HEK293 (cell line): ENCODE results near the gene AQP6.

Experiments used
- INSM2 ChIP-seq: fragments of 450-650 bp; formaldehyde crosslinking; IDR thresholded peaks from 2 replicates; pipeline ENCODE4 v1.5.1; 2016; ENCODE audit warnings: missing biosample characterization, missing genetic modification characterization
- KLF7 ChIP-seq: fragments of 450-650 bp; formaldehyde crosslinking; IDR thresholded peaks from 2 replicates; pipeline ENCODE4 v1.5.1; 2016; ENCODE audit warnings: missing biosample characterization, missing genetic modification characterization, borderline replicate concordance
- KLF8 ChIP-seq: fragments of 450-650 bp; formaldehyde crosslinking; IDR thresholded peaks from 2 replicates; pipeline ENCODE4 v1.5.1; 2016; ENCODE audit warnings: missing biosample characterization, missing genetic modification characterization
- SP3 ChIP-seq: fragments of 450-650 bp; formaldehyde crosslinking; IDR thresholded peaks from 2 replicates; pipeline ENCODE4 v1.5.1; 2016; ENCODE audit warnings: missing biosample characterization, missing genetic modification characterization
- YY1 ChIP-seq: fragments of 450-650 bp; formaldehyde crosslinking; IDR thresholded peaks from 2 replicates; pipeline ENCODE4 v1.5.1; 2018; ENCODE audit warnings: missing biosample characterization, missing genetic modification characterization
- ZFP3 ChIP-seq: fragments of 450-650 bp; formaldehyde crosslinking; IDR thresholded peaks from 2 replicates; pipeline ENCODE4 v1.5.1; 2016; ENCODE audit warnings: low read depth, missing biosample characterization, missing genetic modification characterization
- ZNF121 ChIP-seq: fragments of 450-650 bp; formaldehyde crosslinking; IDR thresholded peaks from 2 replicates; pipeline ENCODE4 v1.5.1; 2016; ENCODE audit warnings: missing biosample characterization, missing genetic modification characterization
- ZNF16 ChIP-seq: fragments of 450-650 bp; formaldehyde crosslinking; IDR thresholded peaks from 2 replicates; pipeline ENCODE4 v1.5.1; 2016; ENCODE audit warnings: low read depth, missing biosample characterization, missing genetic modification characterization
- ZNF2 ChIP-seq: fragments of 450-650 bp; formaldehyde crosslinking; IDR thresholded peaks from 2 replicates; pipeline ENCODE4 v1.5.1; 2016; ENCODE audit warnings: missing biosample characterization, missing genetic modification characterization
- ZNF223 ChIP-seq: fragments of 450-650 bp; formaldehyde crosslinking; IDR thresholded peaks from 2 replicates; pipeline ENCODE4 v1.5.1; 2016; ENCODE audit warnings: missing biosample characterization, missing genetic modification characterization
- ZNF239 ChIP-seq: fragments of 450-650 bp; formaldehyde crosslinking; IDR thresholded peaks from 2 replicates; pipeline ENCODE4 v1.5.1; 2016; ENCODE audit warnings: missing biosample characterization, missing genetic modification characterization
- ZNF280C ChIP-seq: fragments of 450-650 bp; formaldehyde crosslinking; IDR thresholded peaks from 2 replicates; pipeline ENCODE4 v1.5.1; 2016; ENCODE audit warnings: missing biosample characterization, missing genetic modification characterization
- ZNF335 ChIP-seq: fragments of 450-650 bp; formaldehyde crosslinking; conservative IDR thresholded peaks from 2 replicates; pipeline ENCODE4 v1.5.1; 2016; ENCODE audit warnings: missing biosample characterization, missing genetic modification characterization
- ZNF354C ChIP-seq: fragments of 450-650 bp; formaldehyde crosslinking; IDR thresholded peaks from 2 replicates; pipeline ENCODE4 v1.5.1; 2016; ENCODE audit warnings: missing biosample characterization, missing genetic modification characterization, low read depth, borderline replicate concordance
- ZNF366 ChIP-seq: fragments of 450-650 bp; formaldehyde crosslinking; conservative IDR thresholded peaks from 2 replicates; pipeline ENCODE4 v1.5.1; 2016; ENCODE audit warnings: missing biosample characterization, missing genetic modification characterization
- ZNF391 ChIP-seq: fragments of 450-650 bp; formaldehyde crosslinking; IDR thresholded peaks from 2 replicates; pipeline ENCODE4 v1.5.1; 2016; ENCODE audit warnings: low read depth, missing biosample characterization, missing genetic modification characterization, borderline replicate concordance
- ZNF426 ChIP-seq: fragments of 450-650 bp; formaldehyde crosslinking; IDR thresholded peaks from 2 replicates; pipeline ENCODE4 v1.5.1; 2017; ENCODE audit warnings: missing biosample characterization, missing genetic modification characterization, mild to moderate bottlenecking, inconsistent platforms, moderate library complexity
- ZNF521 ChIP-seq: fragments of 450-650 bp; formaldehyde crosslinking; IDR thresholded peaks from 2 replicates; pipeline ENCODE4 v1.5.1; 2017; ENCODE audit warnings: missing biosample characterization, mild to moderate bottlenecking, missing genetic modification characterization
- ZNF529 ChIP-seq: fragments of 450-650 bp; formaldehyde crosslinking; IDR thresholded peaks from 2 replicates; pipeline ENCODE4 v1.5.1; 2017; ENCODE audit warnings: missing genetic modification characterization, missing biosample characterization; ENCODE audit not compliant: insufficient replicate concordance
- ZNF660 ChIP-seq: fragments of 450-650 bp; IDR thresholded peaks from 2 replicates; pipeline ENCODE4 v1.5.1; 2018; ENCODE audit warnings: missing biosample characterization, mild to moderate bottlenecking, missing genetic modification characterization
- ZNF701 ChIP-seq: fragments of 450-650 bp; formaldehyde crosslinking; IDR thresholded peaks from 2 replicates; pipeline ENCODE4 v1.5.1; 2016; ENCODE audit warnings: missing biosample characterization, missing genetic modification characterization
- ZSCAN18 ChIP-seq: fragments of 450-650 bp; formaldehyde crosslinking; IDR thresholded peaks from 2 replicates; pipeline ENCODE4 v1.5.1; 2016; ENCODE audit warnings: missing biosample characterization, missing genetic modification characterization
- ZXDB ChIP-seq: fragments of 450-650 bp; formaldehyde crosslinking; IDR thresholded peaks from 2 replicates; pipeline ENCODE4 v1.5.1; 2016; ENCODE audit warnings: missing biosample characterization, missing genetic modification characterization
- TF ChIP-seq, protein P1 (sequence below): fragments of 450-650 bp; formaldehyde crosslinking; conservative IDR thresholded peaks from 2 replicates; pipeline ENCODE4 v1.5.1; 2016; ENCODE audit warnings: low read depth, missing biosample characterization, missing genetic modification characterization
- TF ChIP-seq, protein P2 (sequence below): fragments of 450-650 bp; formaldehyde crosslinking; IDR thresholded peaks from 2 replicates; pipeline ENCODE4 v1.5.1; 2016; ENCODE audit warnings: missing biosample characterization, missing genetic modification characterization

Gene AQP6

GRCh38 chr12:50025187-50026059 lies 52.7 kb downstream of the AQP6 start, which contains the start of gene RACGAP1 (continued):
- TF ChIP-seq ZNF121 (tag by site-specific recombination) = no peak
- no peak for TF ChIP-seq ZNF529 (tag by site-specific recombination)
- TF ChIP-seq, protein P1, sequence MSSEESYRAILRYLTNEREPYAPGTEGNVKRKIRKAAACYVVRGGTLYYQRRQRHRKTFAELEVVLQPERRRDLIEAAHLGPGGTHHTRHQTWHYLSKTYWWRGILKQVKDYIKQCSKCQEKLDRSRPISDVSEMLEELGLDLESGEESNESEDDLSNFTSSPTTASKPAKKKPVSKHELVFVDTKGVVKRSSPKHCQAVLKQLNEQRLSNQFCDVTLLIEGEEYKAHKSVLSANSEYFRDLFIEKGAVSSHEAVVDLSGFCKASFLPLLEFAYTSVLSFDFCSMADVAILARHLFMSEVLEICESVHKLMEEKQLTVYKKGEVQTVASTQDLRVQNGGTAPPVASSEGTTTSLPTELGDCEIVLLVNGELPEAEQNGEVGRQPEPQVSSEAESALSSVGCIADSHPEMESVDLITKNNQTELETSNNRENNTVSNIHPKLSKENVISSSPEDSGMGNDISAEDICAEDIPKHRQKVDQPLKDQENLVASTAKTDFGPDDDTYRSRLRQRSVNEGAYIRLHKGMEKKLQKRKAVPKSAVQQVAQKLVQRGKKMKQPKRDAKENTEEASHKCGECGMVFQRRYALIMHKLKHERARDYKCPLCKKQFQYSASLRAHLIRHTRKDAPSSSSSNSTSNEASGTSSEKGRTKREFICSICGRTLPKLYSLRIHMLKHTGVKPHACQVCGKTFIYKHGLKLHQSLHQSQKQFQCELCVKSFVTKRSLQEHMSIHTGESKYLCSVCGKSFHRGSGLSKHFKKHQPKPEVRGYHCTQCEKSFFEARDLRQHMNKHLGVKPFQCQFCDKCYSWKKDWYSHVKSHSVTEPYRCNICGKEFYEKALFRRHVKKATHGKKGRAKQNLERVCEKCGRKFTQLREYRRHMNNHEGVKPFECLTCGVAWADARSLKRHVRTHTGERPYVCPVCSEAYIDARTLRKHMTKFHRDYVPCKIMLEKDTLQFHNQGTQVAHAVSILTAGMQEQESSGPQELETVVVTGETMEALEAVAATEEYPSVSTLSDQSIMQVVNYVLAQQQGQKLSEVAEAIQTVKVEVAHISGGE = peak; percentile 92
- TF ChIP-seq KLF8 (tag by site-specific recombination) = peak; percentile 95
- TF ChIP-seq SP3 (tag by site-specific recombination) = peak; percentile 94
- no peak for TF ChIP-seq ZSCAN18 (tag by site-specific recombination)
- no peak for TF ChIP-seq ZFP3
- TF ChIP-seq INSM2 (tag by site-specific recombination) = peak; percentile 60; the same call in 1 of the 2 replicates
- TF ChIP-seq ZNF660 (tag by site-specific recombination) = no peak
- TF ChIP-seq ZNF391 (tag by site-specific recombination) = no peak
- TF ChIP-seq, protein P2, sequence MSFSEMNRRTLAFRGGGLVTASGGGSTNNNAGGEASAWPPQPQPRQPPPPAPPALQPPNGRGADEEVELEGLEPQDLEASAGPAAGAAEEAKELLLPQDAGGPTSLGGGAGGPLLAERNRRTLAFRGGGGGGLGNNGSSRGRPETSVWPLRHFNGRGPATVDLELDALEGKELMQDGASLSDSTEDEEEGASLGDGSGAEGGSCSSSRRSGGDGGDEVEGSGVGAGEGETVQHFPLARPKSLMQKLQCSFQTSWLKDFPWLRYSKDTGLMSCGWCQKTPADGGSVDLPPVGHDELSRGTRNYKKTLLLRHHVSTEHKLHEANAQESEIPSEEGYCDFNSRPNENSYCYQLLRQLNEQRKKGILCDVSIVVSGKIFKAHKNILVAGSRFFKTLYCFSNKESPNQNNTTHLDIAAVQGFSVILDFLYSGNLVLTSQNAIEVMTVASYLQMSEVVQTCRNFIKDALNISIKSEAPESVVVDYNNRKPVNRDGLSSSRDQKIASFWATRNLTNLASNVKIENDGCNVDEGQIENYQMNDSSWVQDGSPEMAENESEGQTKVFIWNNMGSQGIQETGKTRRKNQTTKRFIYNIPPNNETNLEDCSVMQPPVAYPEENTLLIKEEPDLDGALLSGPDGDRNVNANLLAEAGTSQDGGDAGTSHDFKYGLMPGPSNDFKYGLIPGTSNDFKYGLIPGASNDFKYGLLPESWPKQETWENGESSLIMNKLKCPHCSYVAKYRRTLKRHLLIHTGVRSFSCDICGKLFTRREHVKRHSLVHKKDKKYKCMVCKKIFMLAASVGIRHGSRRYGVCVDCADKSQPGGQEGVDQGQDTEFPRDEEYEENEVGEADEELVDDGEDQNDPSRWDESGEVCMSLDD (tag by site-specific recombination) = peak; percentile 61; the same call in 1 of the 2 replicates
- peak; percentile 96 for TF ChIP-seq ZXDB (tag by site-specific recombination)
- TF ChIP-seq ZNF2 (tag by site-specific recombination) = peak; percentile 76; the same call in 1 of the 2 replicates
- peak; percentile 76 for TF ChIP-seq ZNF366 (tag by site-specific recombination)
- TF ChIP-seq ZNF239 (tag by site-specific recombination) = no peak
- no peak for TF ChIP-seq ZNF16 (tag by site-specific recombination)
- peak; percentile 97 for TF ChIP-seq KLF7 (tag by site-specific recombination)
- no peak for TF ChIP-seq ZNF280C
- peak; percentile 99 for TF ChIP-seq YY1 (tag by site-specific recombination)
- TF ChIP-seq ZNF521 (tag by site-specific recombination) = no peak
- no peak for TF ChIP-seq ZNF701 (tag by site-specific recombination)
- TF ChIP-seq ZNF426 (tag by site-specific recombination) = no peak
- TF ChIP-seq ZNF223 = peak; percentile 88
- no peak for TF ChIP-seq ZNF354C (tag by site-specific recombination)
- peak; percentile 99 for TF ChIP-seq ZNF335 (tag by site-specific recombination)
